ENCODE measurements around the gene PRDM16. TPM values are rescaled to one million over a fixed set of nuclear protein-coding genes. Genes with fewer than 3 reads are reported as not detected.

PRDM16 gene
- total RNA-seq, 1 experiment from 2014 or later = 6.1 TPM

GRCh38 chr1:3127738-3128137 is 58.7 kb downstream of the PRDM16 start:
- intact Hi-C loops (cut with micrococcal nuclease) = no loop called here
- H2AFZ ChIP-seq (ENCODE audit: low read depth, low read length, poor library complexity, severe bottlenecking) = no peak overlapping the region
- no peak overlapping the region for H3K4me3 ChIP-seq (replicated peaks in 1 of 2; ENCODE audit: low read depth in 1 of 2, low read length in 2 of 2)
- no peaks in the 10 kb centered on the region for H4K20me1 ChIP-seq (ENCODE audit: insufficient read depth)
- ChIA-PET POLR2A (no interaction called here), RAD21 (ENCODE audit: low non-redundant PET in 1 of 2, low total read pairs in 2 of 2, uncharacterized antibody in 2 of 2, unreplicated experiment in 2 of 2) (no interaction called here), CTCF (no interaction called here)
- H3K9me3 ChIP-seq (ENCODE audit: control insufficient read depth in 1 of 2, insufficient read depth in 1 of 2, low read depth in 1 of 2, low read length in 2 of 2) = no peaks in the 10 kb centered on the region
- BruUV-seq (replicated peaks) = no TSS peak
- no peak for ATAC-seq
- TF ChIP-seq FOSL1 (IDR thresholded peaks at IDR 0.05; ENCODE audit: low read depth) = no peak
- DNase-seq (ENCODE audit: low read depth, low spot score) = no peak
- no peak overlapping the region for H3K9ac ChIP-seq (ENCODE audit: low read length)
- no peak overlapping the region for H3K4me2 ChIP-seq (ENCODE audit: low read length)
- H3K36me3 ChIP-seq (ENCODE audit: control insufficient read depth in 1 of 2, insufficient read depth in 2 of 2, low read length in 2 of 2) = no peaks in the 10 kb centered on the region
- no peaks in the 10 kb centered on the region for H3K9me2 ChIP-seq (ENCODE audit: insufficient read depth)
- H3K79me2 ChIP-seq (ENCODE audit: insufficient read depth, low read length) = no peaks in the 10 kb centered on the region
- no peaks in the 10 kb centered on the region for H3K4me1 ChIP-seq (ENCODE audit: control insufficient read depth in 1 of 2, insufficient read depth in 2 of 2, low read length in 2 of 2)
- H3K27me3 ChIP-seq (ENCODE audit: insufficient read depth, low read length) = no peaks in the 10 kb centered on the region
- H3K27ac ChIP-seq (ENCODE audit: low read depth, low read length) = no peak overlapping the region

GRCh38 chr1:3128431-3129132 is 59.6 kb downstream of the PRDM16 start:
- BruUV-seq (replicated peaks) = no TSS peak
- no peaks in the 10 kb centered on the region for H3K79me2 ChIP-seq (ENCODE audit: insufficient read depth, low read length)
- intact Hi-C loops (cut with micrococcal nuclease) = no loop called here
- no peaks in the 10 kb centered on the region for H3K27me3 ChIP-seq (ENCODE audit: insufficient read depth, low read length)
- no peaks in the 10 kb centered on the region for H3K9me2 ChIP-seq (ENCODE audit: insufficient read depth)
- no peak overlapping the region for H3K4me2 ChIP-seq (ENCODE audit: low read length)
- H3K4me3 ChIP-seq (replicated peaks in 1 of 2; ENCODE audit: low read depth in 1 of 2, low read length in 2 of 2) = no peak overlapping the region
- no peaks in the 10 kb centered on the region for H4K20me1 ChIP-seq (ENCODE audit: insufficient read depth)
- no peak overlapping the region for H3K27ac ChIP-seq (ENCODE audit: low read depth, low read length)
- no peak overlapping the region for H2AFZ ChIP-seq (ENCODE audit: low read depth, low read length, poor library complexity, severe bottlenecking)
- DNase-seq (ENCODE audit: low read depth, low spot score) (no peak), ATAC-seq (no peak)
- ChIA-PET RAD21 (ENCODE audit: low non-redundant PET in 1 of 2, low total read pairs in 2 of 2, uncharacterized antibody in 2 of 2, unreplicated experiment in 2 of 2) (no interaction called here), POLR2A (no interaction called here), CTCF (no interaction called here)
- TF ChIP-seq REST (IDR thresholded peaks at IDR 0.05; ENCODE audit: low read depth) = no peak
- no peak for TF ChIP-seq EGR1 (IDR thresholded peaks at IDR 0.05; ENCODE audit: low read depth)
- no peak for TF ChIP-seq EZH2 (IDR thresholded peaks at IDR 0.05)
- TF ChIP-seq SIN3A (IDR thresholded peaks at IDR 0.05; ENCODE audit: low read depth) = no peak
- no peak for TF ChIP-seq ZFX (IDR thresholded peaks at IDR 0.05)
- TF ChIP-seq CEBPB (IDR thresholded peaks at IDR 0.05; ENCODE audit: low read depth) = no peak
- no peak for TF ChIP-seq RAD21 (IDR thresholded peaks at IDR 0.05; ENCODE audit: low read depth)
- no peak for TF ChIP-seq ELF1 (IDR thresholded peaks at IDR 0.05; ENCODE audit: borderline replicate concordance, low read depth)
- TF ChIP-seq YY1 (IDR thresholded peaks at IDR 0.05; ENCODE audit: extremely low read depth, insufficient replicate concordance, low read depth, low read length) = no peak
- no peaks in the 10 kb centered on the region for H3K36me3 ChIP-seq (ENCODE audit: control insufficient read depth in 1 of 2, insufficient read depth in 2 of 2, low read length in 2 of 2)
- no peaks in the 10 kb centered on the region for H3K9me3 ChIP-seq (ENCODE audit: control insufficient read depth in 1 of 2, insufficient read depth in 1 of 2, low read depth in 1 of 2, low read length in 2 of 2)
- no peak overlapping the region for H3K9ac ChIP-seq (ENCODE audit: low read length)
- no peaks in the 10 kb centered on the region for H3K4me1 ChIP-seq (ENCODE audit: control insufficient read depth in 1 of 2, insufficient read depth in 2 of 2, low read length in 2 of 2)
